Kasumi-1 (cell line): ENCODE data around the gene OCEL1.
"Not testable (repeated sequence)": the region's sequence is repeated elsewhere in the genome, so short reads cannot be mapped to it uniquely, and the experiment has no call there.

ENCODE experiments used
- DNase-seq, 2 experiments: peaks; one replicate each; lab custom pipeline; 2025; lab: John Stamatoyannopoulos, UW

The OCEL1 gene

DNA sequence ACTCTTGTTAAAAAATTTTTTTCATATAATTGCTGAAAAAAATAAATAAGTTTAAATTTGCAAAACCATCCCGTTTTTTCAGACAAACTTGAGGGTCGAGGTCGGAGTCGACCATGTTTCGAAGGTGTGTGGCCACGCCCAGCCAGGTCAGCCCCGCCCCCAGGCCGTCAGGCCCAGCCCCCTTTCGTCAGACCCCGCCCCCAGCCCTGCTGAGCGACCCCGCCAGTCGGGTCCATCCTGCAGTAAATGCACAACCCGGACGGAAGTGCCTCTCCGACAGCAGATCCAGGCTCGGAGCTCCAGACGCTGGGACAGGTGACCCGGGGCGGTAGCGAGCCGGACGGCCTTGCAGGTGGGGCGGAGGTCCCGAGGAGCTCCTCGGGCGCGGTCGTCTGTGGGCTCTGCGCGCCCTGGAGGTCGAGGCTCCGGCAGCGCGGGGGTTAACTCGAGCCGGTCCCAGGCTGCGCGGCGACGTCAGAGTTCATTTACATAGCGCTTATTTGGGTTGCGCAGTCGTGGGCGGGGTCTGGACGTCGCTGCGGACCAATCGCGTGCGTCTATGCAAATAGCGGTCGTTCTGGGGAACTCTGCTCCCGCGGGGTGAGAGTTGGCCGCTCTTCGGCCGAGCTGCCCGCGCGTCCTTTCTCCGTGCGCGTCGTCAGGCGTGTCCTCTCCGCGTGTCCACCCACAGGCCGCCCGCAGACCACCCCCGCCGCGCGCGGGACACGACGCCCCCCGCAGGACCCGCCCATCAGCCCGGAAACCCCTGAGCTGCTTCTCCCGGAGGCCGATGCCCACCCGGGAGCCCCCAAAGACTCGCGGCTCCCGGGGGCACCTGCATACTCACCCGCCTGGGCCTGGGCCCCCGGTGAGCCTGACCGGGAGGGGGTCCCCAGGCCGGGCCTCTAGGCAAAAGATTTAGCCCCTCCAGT lies at the start of gene OCEL1:
TSS of gene OCEL1 (plus strand) at position 225 of the 932 bp plus-strand sequence. CDS start at position 247, 22 bp downstream.
- peak; percentile 97 for DNase-seq

DNA sequence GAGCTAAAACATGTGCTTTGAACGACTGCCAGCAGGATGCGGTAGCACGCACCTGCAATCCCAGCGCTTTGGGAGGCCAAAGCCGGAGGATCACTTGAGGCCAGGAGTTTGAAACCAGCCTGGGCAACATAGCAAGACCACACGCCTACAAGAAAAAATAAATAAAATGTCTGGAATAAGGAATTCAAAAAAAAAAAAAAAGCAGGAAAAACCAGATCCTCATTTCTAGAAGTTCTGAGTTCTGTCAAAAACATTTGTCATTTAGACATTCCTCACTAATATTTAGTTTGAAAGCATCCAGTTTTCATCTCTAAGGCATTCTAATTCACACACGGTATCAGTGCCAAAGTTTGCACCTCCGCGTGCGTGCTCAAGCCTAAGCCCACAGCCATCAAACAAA lies 47.7 kb upstream of the OCEL1 start:
- DNase-seq, result no peak

DNA sequence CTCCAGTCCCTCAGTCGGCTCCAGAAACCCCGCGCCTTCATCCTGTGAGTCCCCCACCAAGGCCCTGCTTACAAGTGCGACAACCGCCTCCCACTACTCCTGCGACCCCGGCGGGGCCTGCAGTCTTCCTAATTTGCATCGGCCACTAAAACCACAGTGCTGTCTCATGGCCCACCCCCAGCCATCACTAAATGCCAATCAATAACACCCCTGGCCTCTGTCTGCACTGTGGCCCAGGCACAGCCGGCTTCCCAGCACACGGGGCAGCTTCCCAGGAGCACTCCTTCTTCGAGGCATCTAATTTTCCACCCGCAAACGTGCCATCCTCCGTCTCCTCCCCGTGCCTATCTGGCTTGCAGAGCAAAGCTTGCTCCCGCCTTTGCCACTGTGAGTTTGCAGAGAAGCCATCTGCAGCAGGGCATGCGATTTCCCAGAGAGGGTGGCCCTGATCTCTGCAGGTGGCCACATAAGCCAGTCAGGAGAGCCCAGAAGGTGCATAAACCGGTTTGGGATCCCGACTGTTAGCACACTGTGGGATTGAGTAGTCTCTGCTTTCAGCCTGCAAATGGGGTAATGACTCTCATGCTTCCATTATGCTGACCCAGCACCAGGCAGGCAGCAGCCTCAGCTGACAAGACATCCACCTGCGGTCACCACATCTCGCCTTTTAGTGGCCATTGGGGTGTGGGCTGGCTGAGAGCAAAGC lies 44.9 kb upstream of the OCEL1 start:
- DNase-seq, result no peak

DNA sequence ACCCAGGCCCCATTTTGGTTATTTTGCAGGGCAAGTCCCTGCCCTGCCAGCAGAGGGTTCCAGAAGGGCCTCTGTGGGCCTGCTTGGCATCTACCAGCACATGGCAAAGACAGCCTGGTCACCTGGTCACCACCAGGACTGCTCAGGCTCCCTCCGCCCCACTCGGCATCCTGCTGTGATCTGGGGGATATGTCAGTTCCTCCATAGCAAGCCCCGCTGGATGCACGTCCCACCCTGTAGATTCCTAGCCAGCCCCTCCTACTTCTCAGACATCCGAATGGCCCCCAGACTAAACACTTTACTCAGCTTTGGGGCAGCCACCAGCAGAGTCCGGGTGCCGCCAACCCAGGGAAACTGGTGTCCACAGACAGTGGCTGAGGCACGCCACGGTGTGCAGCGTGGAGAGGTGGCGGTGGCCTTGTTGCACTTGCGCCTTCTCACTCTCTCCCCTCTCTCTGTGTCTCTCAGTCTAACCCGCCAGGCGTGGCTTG lies 42.7 kb upstream of the OCEL1 start:
- peak in 1 of 2 experiments; percentile 4 for DNase-seq

GRCh38 chr19:17183858-17184321 lies 42.1 kb upstream of the OCEL1 start:
- DNase-seq, result peak; percentile 48 to 52

- DNase-seq, result peak; percentile 48 to 52
These were observed 41.6 kb upstream of the OCEL1 start for GRCh38 chr19:17184371-17184841.

DNA sequence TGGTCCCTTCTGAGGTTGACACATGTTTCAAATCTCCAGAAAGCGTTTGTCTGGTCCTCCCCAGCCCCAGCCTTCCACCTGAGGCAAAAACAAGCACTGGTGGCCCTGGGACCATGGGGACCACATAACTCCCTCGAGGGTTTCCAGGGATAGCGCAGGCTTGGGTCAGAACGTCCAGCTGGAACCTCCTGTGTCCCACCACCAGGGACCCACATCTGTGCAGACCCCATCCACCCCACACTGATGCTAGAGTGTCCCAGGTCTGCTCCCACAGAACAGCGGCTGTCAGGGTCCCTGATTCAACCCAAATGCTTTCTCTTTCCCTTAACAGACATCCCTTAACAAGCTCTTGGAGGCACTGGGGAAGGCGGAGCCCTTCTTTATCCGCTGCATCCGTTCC lies 40.4 kb upstream of the OCEL1 start:
- DNase-seq, result no peak

GRCh38 chr19:17191736-17192135 lies 34.3 kb upstream of the OCEL1 start:
- DNase-seq, result not testable (repeated sequence)

- no peak for DNase-seq
These were observed 33.3 kb upstream of the OCEL1 start for GRCh38 chr19:17192751-17193150.

GRCh38 chr19:17194608-17195007 lies 31.4 kb upstream of the OCEL1 start:
- no peak for DNase-seq

GRCh38 chr19:17195106-17195505 lies 30.9 kb upstream of the OCEL1 start:
- no peak for DNase-seq

DNA sequence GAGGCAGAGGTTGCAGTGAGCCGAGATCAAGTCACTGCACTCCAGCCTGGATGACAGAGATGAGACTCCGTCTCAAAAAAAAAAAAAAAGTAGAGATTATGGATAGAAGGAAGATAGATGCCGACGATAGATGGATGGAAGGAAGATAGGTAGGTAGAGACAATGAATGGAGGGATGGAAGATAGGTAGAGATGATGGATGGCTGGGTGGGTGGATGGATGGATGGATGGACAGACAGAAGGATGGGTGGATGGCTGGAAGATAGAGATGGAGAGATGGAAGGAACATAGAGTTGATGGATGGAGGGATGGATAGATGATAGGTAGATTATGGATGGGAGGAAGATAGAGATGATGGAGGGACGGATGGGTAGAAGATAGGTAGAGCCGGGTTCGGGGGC lies 29.4 kb upstream of the OCEL1 start:
- no peak for DNase-seq

DNA sequence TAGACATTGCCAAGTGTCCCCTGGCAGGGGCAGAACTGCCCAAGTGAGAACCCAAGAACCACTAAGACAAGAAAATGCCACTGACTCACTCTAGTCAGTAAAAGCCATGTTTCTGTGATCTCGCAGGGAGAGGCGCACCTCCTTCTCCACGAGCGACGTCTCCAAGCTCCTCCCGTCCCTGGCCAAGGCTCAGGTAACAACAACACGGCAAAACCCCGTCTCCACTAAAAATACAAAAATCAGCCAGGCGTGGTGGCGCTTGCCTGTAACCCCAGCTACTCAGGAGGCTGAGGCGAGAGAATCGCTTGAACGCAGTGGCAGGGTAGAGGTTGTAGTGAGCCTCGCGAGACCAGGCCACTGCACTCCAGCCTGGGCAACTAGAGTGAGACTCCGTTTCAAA lies 28.4 kb upstream of the OCEL1 start:
- DNase-seq, result no peak

DNA sequence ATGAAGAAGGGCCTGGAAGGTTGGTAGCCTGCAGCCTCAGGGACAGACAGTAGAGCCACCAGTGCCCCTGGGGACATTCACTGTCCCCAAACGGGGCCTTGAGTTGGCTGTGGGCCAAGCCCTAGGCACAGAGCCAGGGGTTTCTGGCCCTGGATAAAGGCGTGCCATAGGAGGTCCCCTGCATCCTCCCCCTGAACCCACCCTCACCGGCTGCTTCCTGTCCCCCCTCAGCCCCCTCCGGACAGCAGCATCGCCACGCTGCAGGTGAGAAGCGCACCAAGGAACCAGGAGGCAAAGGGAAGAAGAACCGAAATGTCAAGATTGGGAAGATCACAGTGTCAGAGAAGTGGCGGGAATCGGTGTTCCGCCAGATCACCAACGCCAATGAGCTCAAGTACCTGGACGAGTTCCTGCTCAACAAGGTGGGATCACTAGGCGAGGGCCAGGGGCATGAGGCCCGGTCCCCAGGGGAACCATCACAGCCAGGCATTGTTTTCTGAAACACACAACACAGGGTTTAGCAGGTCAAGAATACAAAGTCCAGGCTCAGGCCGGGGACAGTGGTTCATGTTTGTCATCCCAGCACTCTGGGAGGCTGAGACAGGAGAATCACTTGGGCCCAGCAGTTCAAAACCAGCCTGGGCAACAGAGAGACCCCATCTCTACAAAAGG lies 25.5 kb upstream of the OCEL1 start:
- DNase-seq, result no peak

GRCh38 chr19:17202249-17202648 lies 23.8 kb upstream of the OCEL1 start:
- no peak for DNase-seq

GRCh38 chr19:17202713-17203112 lies 23.3 kb upstream of the OCEL1 start:
- no peak for DNase-seq

DNA sequence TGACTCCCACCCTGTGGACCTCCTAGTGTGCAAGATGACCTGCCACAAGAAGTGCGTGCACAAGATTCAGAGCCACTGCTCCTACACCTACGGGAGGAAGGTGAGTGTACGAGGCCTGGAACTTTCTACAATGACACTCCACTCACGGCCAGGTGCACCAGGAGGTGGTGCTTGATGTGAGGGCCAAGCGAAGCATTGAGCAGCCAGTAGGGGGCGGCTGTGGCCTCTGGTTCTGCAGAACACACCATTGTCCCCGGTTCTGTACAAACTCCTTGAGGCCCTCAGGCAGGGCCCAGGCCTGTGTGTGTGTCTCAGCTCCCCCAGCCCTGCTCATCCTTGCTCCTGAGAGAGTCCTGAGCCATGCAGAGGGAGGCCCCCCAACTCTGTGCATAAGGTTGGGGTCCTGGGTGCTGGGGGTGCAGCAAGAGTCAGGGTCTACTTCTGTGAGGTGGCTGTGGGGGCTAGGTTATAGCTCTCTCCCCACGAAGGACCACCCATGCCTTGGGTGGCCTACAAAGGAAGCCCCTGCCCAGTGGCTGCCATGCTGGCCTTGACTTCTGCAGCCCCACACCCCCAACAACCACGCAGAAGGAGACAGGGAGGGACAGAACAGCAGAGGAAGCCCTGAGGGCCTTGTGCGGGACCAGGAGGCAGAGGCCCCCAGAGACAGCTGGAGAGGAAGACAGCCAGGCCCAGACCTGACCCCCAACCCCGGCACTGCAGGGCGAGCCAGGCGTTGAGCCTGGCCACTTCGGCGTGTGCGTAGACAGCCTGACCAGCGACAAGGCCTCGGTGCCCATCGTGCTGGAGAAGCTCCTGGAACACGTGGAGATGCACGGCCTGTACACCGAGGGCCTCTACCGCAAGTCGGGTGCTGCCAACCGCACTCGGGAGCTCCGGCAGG lies 20.5 kb upstream of the OCEL1 start:
- peak in 1 of 2 experiments; percentile 44 for DNase-seq

- no peak for DNase-seq
These were observed 19.1 kb upstream of the OCEL1 start for GRCh38 chr19:17206736-17207581.

DNA sequence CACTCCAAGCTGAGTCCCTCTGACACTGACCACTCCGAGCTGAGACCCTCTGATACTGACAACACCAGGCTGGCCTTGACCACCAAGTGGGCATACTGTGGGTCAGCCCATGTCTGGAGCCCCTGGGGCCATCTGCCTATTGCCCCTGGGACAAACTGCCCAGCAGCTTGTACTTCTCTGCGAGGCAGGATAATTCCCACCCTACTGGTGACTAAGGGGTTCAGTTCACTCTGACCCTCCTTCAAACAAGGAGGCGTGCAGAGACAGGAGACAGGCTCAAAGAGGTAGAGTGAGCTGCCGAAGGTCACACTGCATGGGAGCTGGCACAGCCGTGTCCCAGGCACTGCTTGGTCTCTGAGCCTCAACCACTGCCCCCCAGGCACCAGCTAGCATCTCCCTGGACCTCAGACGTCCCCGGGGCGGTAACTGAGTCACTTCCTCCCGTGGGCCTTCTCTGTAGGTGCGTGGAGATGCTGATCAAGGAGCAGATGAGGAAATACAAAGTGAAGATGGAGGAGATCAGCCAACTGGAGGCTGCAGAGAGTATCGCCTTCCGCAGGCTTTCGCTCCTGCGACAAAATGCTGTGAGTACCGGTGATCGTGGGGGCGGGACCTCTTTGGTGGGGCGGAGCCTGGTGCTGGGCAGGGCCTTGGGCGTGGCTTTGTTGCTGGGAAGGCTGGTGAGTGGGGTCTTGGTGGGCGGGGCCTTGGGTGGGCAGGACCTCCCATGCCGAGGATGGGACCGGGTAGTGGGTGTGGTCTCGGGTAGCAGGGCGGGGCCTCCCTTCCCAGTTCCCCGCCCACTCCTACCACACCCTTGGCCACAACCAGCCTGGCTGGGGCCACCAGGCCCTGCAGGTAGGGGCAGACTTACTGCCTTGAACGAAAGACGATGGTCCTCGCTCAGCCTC lies 16.6 kb upstream of the OCEL1 start:
- peak in 1 of 2 experiments; percentile 18 for DNase-seq
